HEK293T (cell line): ENCODE measurements around the gene PTPN7.

Source experiments
- CTBP1 ChIP-seq: fragments of 450-650 bp; IDR thresholded peaks from 2 replicates; pipeline ENCODE4 v1.6.1; 2016; ENCODE audit warnings: borderline replicate concordance
- ELF4 ChIP-seq: fragments of 450-650 bp; IDR thresholded peaks from 2 replicates; pipeline ENCODE4 v1.6.1; 2017; ENCODE audit warnings: antibody characterized with exemption
- FOXK2 ChIP-seq: fragments of 450-650 bp; IDR thresholded peaks from 2 replicates; pipeline ENCODE4 v1.6.1; 2016; ENCODE audit warnings: mild to moderate bottlenecking
- FOXM1 ChIP-seq: fragments of 450-650 bp; IDR thresholded peaks from 2 replicates; pipeline ENCODE4 v1.6.1; 2017; ENCODE audit warnings: mild to moderate bottlenecking, borderline replicate concordance
- HDGF ChIP-seq: fragments of 450-650 bp; IDR thresholded peaks from 2 replicates; pipeline ENCODE4 v1.6.1; 2017; ENCODE audit warnings: antibody characterized with exemption, borderline replicate concordance
- LEF1 ChIP-seq: fragments of 450-650 bp; IDR thresholded peaks from 2 replicates; pipeline ENCODE4 v1.6.1; 2017; ENCODE audit warnings: mild to moderate bottlenecking, borderline replicate concordance
- SP1 ChIP-seq: fragments of 450-650 bp; IDR thresholded peaks from 2 replicates; pipeline ENCODE4 v1.6.1; 2017
- TARDBP ChIP-seq: fragments of 450-650 bp; IDR thresholded peaks from 2 replicates; pipeline ENCODE4 v1.6.1; 2016
- ZNF384 ChIP-seq: fragments of 450-650 bp; IDR thresholded peaks from 2 replicates; pipeline ENCODE4 v1.6.1; 2016

DNA sequence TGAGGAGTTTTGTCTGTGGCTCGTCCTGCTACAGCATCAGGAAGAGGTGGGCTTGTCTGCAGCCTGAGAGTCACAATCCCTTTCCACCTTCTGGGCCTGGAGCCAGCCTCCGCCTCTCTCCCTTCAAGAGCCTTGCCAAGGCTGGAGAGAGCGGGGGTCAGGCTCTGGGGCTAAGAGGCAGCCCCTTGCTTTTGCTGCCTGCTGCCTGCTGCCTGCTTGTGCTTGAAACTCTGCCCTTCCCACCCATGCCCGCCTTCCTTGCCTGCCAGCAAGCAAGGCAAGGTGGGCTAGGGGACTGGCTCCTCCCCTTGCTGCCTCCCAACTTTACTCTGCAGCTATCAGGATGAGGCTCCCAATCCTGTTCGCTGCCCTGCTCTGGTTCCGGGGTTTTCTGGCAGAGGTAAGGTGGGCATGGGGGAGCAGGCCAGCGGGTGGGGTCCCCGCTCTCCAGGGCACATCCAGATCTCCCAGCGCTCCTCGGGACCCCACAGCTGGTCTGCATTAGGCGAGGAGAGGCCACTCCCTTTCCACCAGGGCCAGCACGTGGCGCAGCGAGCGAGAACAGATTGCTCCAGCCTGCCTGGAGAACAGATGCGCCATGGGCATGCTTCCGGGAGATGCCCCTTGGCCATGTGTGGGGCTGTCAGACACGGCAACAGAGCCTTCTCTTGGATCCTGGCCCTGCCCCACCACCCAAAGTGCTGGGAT lies 7.5 kb upstream of the PTPN7 start:
- TF ChIP-seq FOXK2 (no peak), SP1 (no peak), LEF1 (no peak), HDGF (no peak), FOXM1 (no peak), ZNF384 (no peak), ELF4 (no peak), TARDBP (no peak), CTBP1 (no peak)
